Testis (tissue), 3 donors: ENCODE measurements around the gene COIL. TPM values are rescaled to one million over a fixed set of nuclear protein-coding genes. Genes with fewer than 3 reads are reported as not detected.
"Not testable (repeated sequence)": the region's sequence is repeated elsewhere in the genome, so short reads cannot be mapped to it uniquely, and the experiment has no call there.

ENCODE experiments used
- DNase-seq: peaks from one replicate; pipeline ENCODE4 v3.0.0-alpha.2; 2019
- H3K27ac ChIP-seq, 2 donors: fragments of 200-600 bp; sonication (generic); one replicate each; pipeline ENCODE4 v1.5.1; 2019
- H3K27me3 ChIP-seq: fragments of 200-600 bp; sonication (generic); one replicate; pipeline ENCODE4 v1.5.1; 2019
- H3K36me3 ChIP-seq: fragments of 200-600 bp; sonication (generic); one replicate; pipeline ENCODE4 v1.5.1; 2017; ENCODE audit warnings: low read depth; ENCODE audit errors: missing control alignments
- H3K4me1 ChIP-seq: fragments of 200-600 bp; sonication (generic); one replicate; pipeline ENCODE4 v1.5.1; 2019
- H3K4me3 ChIP-seq, 2 donors: fragments of 200-600 bp; sonication (generic); one replicate each; pipeline ENCODE4 v1.5.1; 2017 to 2019
- H3K9me3 ChIP-seq: fragments of 200-600 bp; sonication (generic); one replicate; pipeline ENCODE4 v1.5.1; 2017
- POLR2A ChIP-seq: fragments of 450-650 bp; IDR thresholded peaks from one replicate; pipeline ENCODE4 v1.6.1; 2017; ENCODE audit warnings: antibody characterized with exemption, mild to moderate bottlenecking, moderate library complexity
- WGBS, 2 donors: methylation state at CpG; one replicate each; pipeline ENCODE4 v1.1.5; 2018; 5-methylcytosine and 5-hydroxymethylcytosine counted together
- intact Hi-C: fragments of 100-400 bp; cut with DNase I; formaldehyde crosslinking; loops from one replicate; pipeline ENCODE4 v1.15.1; 2023; ENCODE audit warnings: low total_unique reads
- polyA plus RNA-seq: library from polyadenylated mRNA; stranded (reverse); fragments of 350-450 nt; fragmentation: Illumina TruSeq; extraction: RNeasy Lipid Tissue Mini Kit (QIAGEN cat#74804); gene quantifications from one replicate; pipeline ENCODE4 v1.2.3, GENCODE V29; 2014; ENCODE audit warnings: low read depth, low replicate concordance; ENCODE audit not compliant: insufficient read depth
- total RNA-seq, 2 donors: library from RNA; depleted of rRNA; stranded (reverse); fragments of >200 nt; gene quantifications; one replicate each; pipeline ENCODE4 v1.2.3, GENCODE V29; 2016
- TF ChIP-seq, protein P1 (sequence below), 3 experiments: fragments of 450-650 bp in 2 of 3; fragments of 200-600 bp in 1 of 3; sonication (generic) in 1 of 3; IDR thresholded peaks; one replicate each; pipeline ENCODE4 v1.5.1; 2016 to 2019; ENCODE audit warnings: antibody characterized with exemption in 3 of 3, mild to moderate bottlenecking in 2 of 3, moderate library complexity in 1 of 3

COIL gene
- total and polyA plus RNA-seq, 3 donors from 2014 or later: 48.4 to 214 (median 87.6) TPM

DNA sequence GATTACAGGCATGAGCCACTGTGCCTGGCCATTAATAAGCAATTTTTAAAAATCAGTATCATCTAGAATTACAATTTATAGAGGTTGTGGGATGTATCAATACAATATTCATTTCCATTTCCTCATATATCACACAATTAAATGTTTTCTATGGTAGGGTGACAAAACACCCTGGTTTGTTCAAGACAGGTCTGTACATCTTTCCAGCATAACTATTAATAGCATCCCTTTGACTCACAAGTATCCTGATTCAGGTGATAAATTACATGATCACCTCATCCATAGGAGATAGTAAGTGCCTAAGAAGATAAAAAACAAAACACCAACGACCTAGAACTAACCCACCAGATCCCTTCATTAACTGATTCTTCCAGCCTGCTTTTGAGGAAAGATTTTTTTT lies 13.1 kb downstream of the COIL start:
- DNase-seq: no peak
- H3K4me1 ChIP-seq: no peaks in the 10 kb centered on the region
- TF ChIP-seq POLR2A: no peak
- TF ChIP-seq, protein P1, sequence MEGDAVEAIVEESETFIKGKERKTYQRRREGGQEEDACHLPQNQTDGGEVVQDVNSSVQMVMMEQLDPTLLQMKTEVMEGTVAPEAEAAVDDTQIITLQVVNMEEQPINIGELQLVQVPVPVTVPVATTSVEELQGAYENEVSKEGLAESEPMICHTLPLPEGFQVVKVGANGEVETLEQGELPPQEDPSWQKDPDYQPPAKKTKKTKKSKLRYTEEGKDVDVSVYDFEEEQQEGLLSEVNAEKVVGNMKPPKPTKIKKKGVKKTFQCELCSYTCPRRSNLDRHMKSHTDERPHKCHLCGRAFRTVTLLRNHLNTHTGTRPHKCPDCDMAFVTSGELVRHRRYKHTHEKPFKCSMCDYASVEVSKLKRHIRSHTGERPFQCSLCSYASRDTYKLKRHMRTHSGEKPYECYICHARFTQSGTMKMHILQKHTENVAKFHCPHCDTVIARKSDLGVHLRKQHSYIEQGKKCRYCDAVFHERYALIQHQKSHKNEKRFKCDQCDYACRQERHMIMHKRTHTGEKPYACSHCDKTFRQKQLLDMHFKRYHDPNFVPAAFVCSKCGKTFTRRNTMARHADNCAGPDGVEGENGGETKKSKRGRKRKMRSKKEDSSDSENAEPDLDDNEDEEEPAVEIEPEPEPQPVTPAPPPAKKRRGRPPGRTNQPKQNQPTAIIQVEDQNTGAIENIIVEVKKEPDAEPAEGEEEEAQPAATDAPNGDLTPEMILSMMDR (IDR thresholded peaks at IDR 0.05): no peak
- no peaks in the 10 kb centered on the region for H3K36me3 ChIP-seq
- no peak overlapping the region for H3K4me3 ChIP-seq
- no peak overlapping the region for H3K27ac ChIP-seq
- intact Hi-C loops: loop anchor here (10.0 kb wide), 1 partner anchor 133 kb away; no protein-coding TSS in a partner anchor
- WGBS, 2 donors: 63 to 73% methylated on average over 1 of the region's 1 CpG
- H3K27me3 ChIP-seq: no peaks in the 10 kb centered on the region
- H3K9me3 ChIP-seq: no peaks in the 10 kb centered on the region

DNA sequence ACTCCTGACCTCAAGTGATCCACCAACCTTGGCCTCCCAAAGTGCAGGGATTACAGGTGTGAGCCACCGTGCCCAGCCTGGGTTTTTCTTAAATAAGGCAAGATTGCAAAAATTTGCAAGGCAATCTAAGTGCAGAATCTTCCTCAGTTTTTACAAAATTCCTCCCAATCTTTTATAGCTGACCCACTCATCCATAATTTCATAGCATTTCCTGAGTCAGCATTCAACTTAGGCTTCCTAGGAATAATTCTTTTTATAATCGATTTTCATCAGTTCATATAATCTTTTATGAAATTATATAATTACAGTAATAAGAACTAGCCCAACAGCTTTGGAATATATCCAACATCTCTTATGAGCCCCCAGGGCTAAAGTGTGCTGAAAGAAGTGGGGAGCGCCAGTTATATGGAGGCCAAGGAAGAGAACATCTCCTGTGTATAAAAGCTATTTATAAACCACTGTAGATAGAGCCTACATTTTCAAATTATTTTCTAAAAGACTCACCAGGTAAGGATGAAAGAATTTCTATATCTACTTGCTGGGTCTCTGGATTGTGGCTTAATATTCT lies 14.8 kb downstream of the COIL start:
- H3K9me3 ChIP-seq: no peaks in the 10 kb centered on the region
- H3K36me3 ChIP-seq: no peaks in the 10 kb centered on the region
- H3K4me1 ChIP-seq: no peaks in the 10 kb centered on the region
- TF ChIP-seq, protein P1 (IDR thresholded peaks at IDR 0.05): no peak
- no peak for TF ChIP-seq POLR2A
- DNase-seq: no peak
- H3K27ac ChIP-seq: no peak overlapping the region
- no peaks in the 10 kb centered on the region for H3K27me3 ChIP-seq
- intact Hi-C loops: loop anchor here (10.0 kb wide), 1 partner anchor 131 kb away; no protein-coding TSS in a partner anchor
- no peak overlapping the region for H3K4me3 ChIP-seq
- 85 to 91% methylated on average over 3 of the region's 3 CpGs for WGBS, 2 donors

DNA sequence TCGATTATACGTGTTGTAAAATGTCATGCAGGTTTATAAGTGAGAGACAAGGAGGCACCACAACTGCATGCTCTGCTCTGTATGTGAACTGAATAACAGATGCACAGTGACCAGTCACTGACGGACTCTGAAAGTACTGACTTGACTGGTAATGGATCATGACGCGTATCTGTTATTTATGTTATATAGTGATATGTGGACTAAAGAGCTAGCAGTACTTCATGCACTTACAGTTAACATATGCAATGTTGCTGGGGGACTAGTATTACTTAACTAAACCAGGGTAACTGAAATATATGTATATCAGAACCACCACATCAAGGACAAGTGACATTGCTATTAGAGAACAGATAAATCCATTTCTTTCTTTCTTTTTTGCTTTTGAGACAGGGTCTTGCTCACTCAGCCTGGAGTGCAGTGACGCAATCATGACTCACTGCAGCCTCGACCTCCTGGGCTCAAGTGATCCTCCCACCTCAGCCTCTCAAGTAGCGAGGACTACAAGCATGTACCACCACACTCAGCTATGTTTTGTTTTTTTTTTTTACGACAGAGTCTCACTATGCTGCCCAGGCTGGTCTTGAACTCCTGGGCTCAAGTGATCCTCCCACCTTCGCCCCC lies 17.2 kb downstream of the COIL start:
- Histone ChIP-seq H3K36me3 (no peaks in the 10 kb centered on the region), H3K4me1 (no peaks in the 10 kb centered on the region), H3K27ac (no peak overlapping the region), H3K4me3 (no peak overlapping the region), H3K27me3 (no peaks in the 10 kb centered on the region), H3K9me3 (no peaks in the 10 kb centered on the region)
- TF ChIP-seq, protein P1 (IDR thresholded peaks at IDR 0.05): no peak
- no peak for TF ChIP-seq POLR2A
- intact Hi-C loops: loop anchor here (10.0 kb wide), 1 partner anchor 129 kb away; no protein-coding TSS in a partner anchor
- WGBS, 2 donors: 88 to 91% methylated on average over 10 of the region's 10 CpGs
- no peak for DNase-seq

DNA sequence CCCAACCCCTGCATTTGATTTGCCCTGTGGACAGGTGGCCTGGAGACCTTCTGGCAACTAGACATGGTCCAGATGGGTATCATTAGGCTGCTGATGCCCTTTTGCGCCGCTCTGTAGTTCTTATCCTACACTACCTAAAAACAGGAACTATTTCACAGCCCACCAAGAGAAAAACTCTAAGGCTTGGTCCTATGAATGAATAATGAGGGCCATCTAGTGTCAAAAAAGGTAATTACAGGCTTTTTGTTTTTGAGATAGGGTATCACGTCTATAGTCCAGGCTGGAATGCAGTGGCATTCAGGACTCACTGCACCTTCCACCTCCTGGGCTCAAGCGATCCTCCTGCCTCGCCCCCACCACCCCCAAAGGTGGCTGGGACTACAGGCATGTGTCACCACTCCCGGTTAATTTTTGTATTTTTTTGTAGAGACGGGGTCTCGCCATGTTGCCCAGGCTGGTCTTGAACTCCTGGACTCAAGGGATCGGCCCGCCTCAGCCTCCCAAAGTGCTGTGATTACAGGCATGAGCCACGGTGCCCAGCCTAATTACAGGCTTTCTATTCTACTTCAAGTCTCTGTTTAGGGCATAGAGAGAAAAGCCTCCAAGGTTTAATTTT lies 20.9 kb downstream of the COIL start:
- Histone ChIP-seq H3K27me3 (no peaks in the 10 kb centered on the region), H3K4me1 (no peaks in the 10 kb centered on the region), H3K9me3 (no peaks in the 10 kb centered on the region), H3K36me3 (no peaks in the 10 kb centered on the region), H3K4me3 (no peak overlapping the region), H3K27ac (no peak overlapping the region)
- DNase-seq: no peak
- 55 to 61% methylated on average over 11 of the region's 11 CpGs for WGBS, 2 donors
- intact Hi-C loops: loop anchor here (10.0 kb wide), 1 partner anchor 125 kb away; no protein-coding TSS in a partner anchor
- TF ChIP-seq POLR2A: no peak
- TF ChIP-seq, protein P1 (IDR thresholded peaks at IDR 0.05): peak; percentile 56 to 66 (median 61)

DNA sequence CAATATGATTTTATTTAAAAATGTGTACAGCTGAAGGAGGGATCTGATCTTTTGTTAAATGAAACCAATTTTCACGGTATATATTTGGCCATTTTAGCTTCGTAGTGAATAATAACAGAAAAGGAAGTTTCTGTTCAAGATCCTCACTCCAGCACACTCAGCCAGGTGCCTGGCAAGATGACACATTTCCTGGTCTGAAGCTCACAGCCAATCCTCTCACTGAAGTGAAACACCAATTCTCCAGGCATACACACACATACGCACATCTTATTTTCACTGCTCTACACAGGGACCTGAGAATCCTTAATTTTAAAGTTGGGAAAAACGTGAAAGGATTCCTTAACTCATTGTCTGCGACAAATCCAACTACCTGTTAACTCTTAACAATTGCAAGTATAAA lies 22.6 kb downstream of the COIL start:
- H3K36me3 ChIP-seq, intact Hi-C loops, H3K4me3 ChIP-seq, H3K9me3 ChIP-seq, H3K27me3 ChIP-seq, DNase-seq, H3K4me1 ChIP-seq, H3K27ac ChIP-seq: not testable (repeated sequence)
- WGBS, 2 donors: 82 to 86% methylated on average over 5 of the region's 5 CpGs
